ENCODE data around the gene MED1.

- TF ChIP-seq CTCF (IDR thresholded peaks at IDR 0.05) (no peak), POLR2A (IDR thresholded peaks at IDR 0.05) (no peak)
Measured at GRCh38 chr17:39473310-39473709, 22.2 kb upstream of the MED1 start.

Measured in right lobe of liver (tissue), 4 donors.